CD4-positive, alpha-beta T cell treated with Interleukin-6 for 4 hours (primary cell): ENCODE data around the gene TBC1D12.
"Not testable (repeated sequence)": the region's sequence is repeated elsewhere in the genome, so short reads cannot be mapped to it uniquely, and the experiment has no call there.

Experiments used
- DNase-seq: peaks from one replicate; pipeline ENCODE4 v3.0.0-alpha.2; 2020; ENCODE audit warnings: mixed read lengths

The TBC1D12 gene

GRCh38 chr10:94461503-94461902 lies 59.2 kb downstream of the TBC1D12 start:
- DNase-seq, result no peak

- no peak for DNase-seq
Measured at GRCh38 chr10:94462130-94462529, 59.8 kb downstream of the TBC1D12 start.

- no peak for DNase-seq
Measured at GRCh38 chr10:94465684-94466083, 63.3 kb downstream of the TBC1D12 start.

- DNase-seq, result no peak
Measured at GRCh38 chr10:94481410-94481809, 79.1 kb downstream of the TBC1D12 start.

GRCh38 chr10:94483970-94484369 lies 81.6 kb downstream of the TBC1D12 start:
- no peak for DNase-seq

GRCh38 chr10:94485094-94485493 lies 82.8 kb downstream of the TBC1D12 start:
- DNase-seq, result no peak

GRCh38 chr10:94487575-94487974 lies 85.2 kb downstream of the TBC1D12 start:
- DNase-seq, result no peak

- no peak for DNase-seq
Measured at GRCh38 chr10:94489107-94489506, 86.8 kb downstream of the TBC1D12 start.

GRCh38 chr10:94489976-94490788 lies 87.8 kb downstream of the TBC1D12 start:
- DNase-seq, result no peak

- DNase-seq, result no peak
Measured at GRCh38 chr10:94490789-94491039, 88.4 kb downstream of the TBC1D12 start.

GRCh38 chr10:94493463-94493862 lies 91.1 kb downstream of the TBC1D12 start:
- no peak for DNase-seq

GRCh38 chr10:94496010-94496409 lies 93.7 kb downstream of the TBC1D12 start:
- no peak for DNase-seq

GRCh38 chr10:94496646-94497045 lies 94.3 kb downstream of the TBC1D12 start:
- DNase-seq, result no peak

- no peak for DNase-seq
Measured at GRCh38 chr10:94500063-94500462, 97.7 kb downstream of the TBC1D12 start.

GRCh38 chr10:94521276-94522250 lies 119.2 kb downstream of the TBC1D12 start:
- no peak for DNase-seq

GRCh38 chr10:94524146-94524545 lies 121.8 kb downstream of the TBC1D12 start:
- no peak for DNase-seq

GRCh38 chr10:94524711-94525110 lies 122.4 kb downstream of the TBC1D12 start:
- no peak for DNase-seq

- not testable (repeated sequence) for DNase-seq
Measured at GRCh38 chr10:94531550-94531949, 129.2 kb downstream of the TBC1D12 start.

GRCh38 chr10:94533027-94533426 lies 130.7 kb downstream of the TBC1D12 start:
- no peak for DNase-seq

- DNase-seq, result not testable (repeated sequence)
Measured at GRCh38 chr10:94542282-94542681, 139.9 kb downstream of the TBC1D12 start.

GRCh38 chr10:94545391-94546048 lies 143.2 kb downstream of the TBC1D12 start, which contains the start of gene HELLS:
Gene HELLS, plus strand, starts transcription at chr10:94545788. Its CDS starts 134 bp downstream, at chr10:94545922.
- peak; percentile 75 for DNase-seq

- DNase-seq, result no peak
Measured at GRCh38 chr10:94546049-94546900, 143.9 kb downstream of the TBC1D12 start.

- no peak for DNase-seq
Measured at GRCh38 chr10:94546901-94547185, 144.5 kb downstream of the TBC1D12 start.
